GM19099 (cell line): ENCODE data around the gene KCNH1.

Source experiments
- POLR2A ChIP-seq: IDR thresholded peaks from 3 replicates; pipeline ENCODE4 v1.6.1; 2011; ENCODE audit warnings: low read depth; ENCODE audit not compliant: insufficient read length; ENCODE audit errors: extremely low read depth

Gene KCNH1, protein sequence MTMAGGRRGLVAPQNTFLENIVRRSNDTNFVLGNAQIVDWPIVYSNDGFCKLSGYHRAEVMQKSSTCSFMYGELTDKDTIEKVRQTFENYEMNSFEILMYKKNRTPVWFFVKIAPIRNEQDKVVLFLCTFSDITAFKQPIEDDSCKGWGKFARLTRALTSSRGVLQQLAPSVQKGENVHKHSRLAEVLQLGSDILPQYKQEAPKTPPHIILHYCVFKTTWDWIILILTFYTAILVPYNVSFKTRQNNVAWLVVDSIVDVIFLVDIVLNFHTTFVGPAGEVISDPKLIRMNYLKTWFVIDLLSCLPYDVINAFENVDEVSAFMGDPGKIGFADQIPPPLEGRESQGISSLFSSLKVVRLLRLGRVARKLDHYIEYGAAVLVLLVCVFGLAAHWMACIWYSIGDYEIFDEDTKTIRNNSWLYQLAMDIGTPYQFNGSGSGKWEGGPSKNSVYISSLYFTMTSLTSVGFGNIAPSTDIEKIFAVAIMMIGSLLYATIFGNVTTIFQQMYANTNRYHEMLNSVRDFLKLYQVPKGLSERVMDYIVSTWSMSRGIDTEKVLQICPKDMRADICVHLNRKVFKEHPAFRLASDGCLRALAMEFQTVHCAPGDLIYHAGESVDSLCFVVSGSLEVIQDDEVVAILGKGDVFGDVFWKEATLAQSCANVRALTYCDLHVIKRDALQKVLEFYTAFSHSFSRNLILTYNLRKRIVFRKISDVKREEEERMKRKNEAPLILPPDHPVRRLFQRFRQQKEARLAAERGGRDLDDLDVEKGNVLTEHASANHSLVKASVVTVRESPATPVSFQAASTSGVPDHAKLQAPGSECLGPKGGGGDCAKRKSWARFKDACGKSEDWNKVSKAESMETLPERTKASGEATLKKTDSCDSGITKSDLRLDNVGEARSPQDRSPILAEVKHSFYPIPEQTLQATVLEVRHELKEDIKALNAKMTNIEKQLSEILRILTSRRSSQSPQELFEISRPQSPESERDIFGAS

DNA sequence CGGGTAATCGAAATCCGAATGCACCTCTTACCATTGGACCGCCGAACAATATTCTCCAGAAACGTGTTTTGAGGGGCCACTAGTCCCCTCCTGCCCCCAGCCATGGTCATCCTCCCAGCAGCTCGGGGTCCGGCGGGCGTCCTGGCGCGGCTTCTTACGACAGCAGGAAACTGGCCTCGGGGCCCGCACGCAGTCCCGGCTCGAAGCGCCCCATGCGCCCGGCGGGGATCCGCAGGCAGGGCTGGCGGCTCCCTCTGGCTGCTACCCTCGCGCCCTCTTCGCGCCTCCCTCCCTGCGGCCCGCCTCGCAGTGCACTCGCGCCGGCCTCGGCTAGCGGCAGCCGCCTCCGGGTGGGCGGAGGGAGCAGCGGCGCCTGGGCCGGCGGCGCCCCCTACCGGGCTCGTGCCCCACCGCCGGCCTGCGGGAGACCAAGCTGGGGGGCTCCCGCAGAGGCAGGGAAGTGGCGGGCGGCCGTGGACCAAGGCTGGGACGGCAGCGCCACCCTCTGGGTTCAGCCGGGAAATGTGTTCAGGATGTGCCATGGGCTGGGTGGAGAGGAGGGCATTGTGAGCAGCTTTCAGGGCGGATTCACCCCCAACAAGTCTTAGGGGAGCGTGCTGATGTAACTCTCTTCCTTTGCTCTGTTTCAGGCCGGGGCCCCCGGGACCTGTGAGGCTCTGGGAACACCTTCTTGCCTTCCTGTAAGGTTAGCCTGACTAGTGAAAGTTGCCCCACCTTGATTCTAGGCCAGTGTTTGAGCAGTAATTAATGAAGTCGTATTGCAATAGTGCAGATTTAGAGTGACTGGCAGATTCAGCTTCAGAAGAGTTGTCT, at the start of gene KCNH1:
Gene KCNH1 (minus strand): TSS at position 313 of the 834 bp plus-strand sequence. CDS start 203 bp downstream, at position 110.
- no peak for TF ChIP-seq POLR2A

DNA sequence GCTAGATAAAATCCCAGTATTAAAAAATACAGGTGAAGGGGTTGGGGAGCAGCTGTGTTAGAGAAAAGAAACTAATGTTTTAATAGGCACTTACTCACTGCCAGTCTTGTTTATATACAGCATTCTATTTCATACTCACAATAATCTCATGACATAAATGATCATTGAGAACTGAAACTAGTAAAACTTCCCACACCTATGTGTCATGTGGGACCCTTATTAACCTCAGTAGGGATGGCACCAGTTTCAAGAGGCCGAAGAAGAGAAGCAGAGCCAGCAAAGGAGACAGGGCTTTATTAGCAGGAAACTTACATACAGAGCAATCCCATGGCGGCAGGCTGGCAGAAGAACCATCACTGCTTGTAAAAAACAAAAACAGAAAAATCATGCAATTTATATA, 48.8 kb upstream of the KCNH1 start:
- TF ChIP-seq POLR2A, result no peak

DNA sequence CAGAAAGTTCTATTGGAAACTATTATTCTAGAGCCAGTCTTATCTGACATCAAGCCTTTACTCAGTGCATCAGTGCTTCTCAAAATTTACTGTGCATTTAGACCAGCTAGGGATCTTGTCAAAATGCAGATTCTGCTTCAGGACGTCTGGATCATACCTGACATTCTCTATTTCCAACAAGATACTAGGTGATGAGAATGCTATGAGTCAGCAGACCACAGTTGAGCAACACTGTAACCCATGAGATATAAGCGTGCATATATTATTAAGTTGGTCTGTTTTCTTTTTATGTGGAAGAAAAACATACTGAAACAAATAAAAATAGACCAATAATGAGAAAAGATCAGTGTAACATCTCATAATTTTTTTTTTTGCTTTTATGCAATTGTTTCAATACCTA, 40.4 kb upstream of the KCNH1 start:
- no peak for TF ChIP-seq POLR2A

DNA sequence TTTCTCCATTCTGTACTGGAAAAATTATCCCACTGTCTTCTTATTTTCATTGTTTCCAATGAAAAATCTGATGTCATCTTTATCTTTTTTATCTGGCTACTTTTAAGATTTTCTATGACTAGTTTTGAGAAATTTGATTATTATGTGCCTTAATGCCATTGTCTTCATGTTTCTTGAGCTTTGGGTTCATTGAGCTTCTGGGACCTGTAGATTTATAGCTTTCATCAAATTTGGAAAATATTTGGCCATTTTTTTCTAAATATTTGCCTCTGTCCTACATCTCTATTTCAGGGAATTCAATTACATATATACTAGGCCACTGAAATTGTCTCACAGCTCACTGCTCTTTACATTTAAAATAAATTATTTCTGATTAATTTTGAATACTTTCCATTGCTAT, 38.7 kb upstream of the KCNH1 start:
- no peak for TF ChIP-seq POLR2A

DNA sequence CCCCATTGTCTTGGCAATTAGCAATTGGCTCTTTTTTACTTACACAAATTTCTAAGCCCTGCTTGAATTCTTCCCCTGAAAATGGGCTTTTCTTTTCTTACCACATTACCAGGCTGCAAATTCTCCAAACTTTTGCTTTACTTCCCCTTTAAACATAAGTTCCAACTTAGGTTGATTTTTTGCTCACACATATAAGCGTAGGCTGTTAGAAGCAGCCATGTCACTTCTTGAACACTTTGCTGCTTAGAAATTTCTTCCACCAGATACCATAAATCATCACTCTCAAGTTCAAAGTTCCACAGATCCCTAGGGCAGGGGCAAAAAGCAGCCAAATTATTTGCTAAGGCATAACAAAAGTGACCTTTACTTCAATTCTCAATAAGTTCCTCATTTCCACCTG, 35.4 kb upstream of the KCNH1 start:
- no peak for TF ChIP-seq POLR2A

DNA sequence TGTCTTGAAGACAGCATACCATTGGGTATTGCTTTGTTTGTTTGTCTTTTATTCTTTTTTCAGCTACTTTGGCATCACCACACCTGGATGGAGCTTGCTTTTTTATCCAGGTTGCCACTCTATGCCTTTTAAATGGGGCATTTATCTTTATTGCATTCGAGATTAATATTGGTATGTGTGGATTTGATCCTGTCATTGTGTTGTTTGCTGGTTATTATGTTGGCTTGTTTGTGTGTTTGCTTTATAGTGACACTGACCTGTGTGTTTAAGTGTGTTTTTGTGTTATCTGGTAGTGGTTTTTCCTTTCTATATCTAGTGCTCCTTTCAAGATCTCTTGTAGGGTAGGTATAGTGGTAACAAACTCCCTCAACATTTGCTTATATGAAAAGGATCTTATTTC, 24.9 kb upstream of the KCNH1 start:
- no peak for TF ChIP-seq POLR2A

DNA sequence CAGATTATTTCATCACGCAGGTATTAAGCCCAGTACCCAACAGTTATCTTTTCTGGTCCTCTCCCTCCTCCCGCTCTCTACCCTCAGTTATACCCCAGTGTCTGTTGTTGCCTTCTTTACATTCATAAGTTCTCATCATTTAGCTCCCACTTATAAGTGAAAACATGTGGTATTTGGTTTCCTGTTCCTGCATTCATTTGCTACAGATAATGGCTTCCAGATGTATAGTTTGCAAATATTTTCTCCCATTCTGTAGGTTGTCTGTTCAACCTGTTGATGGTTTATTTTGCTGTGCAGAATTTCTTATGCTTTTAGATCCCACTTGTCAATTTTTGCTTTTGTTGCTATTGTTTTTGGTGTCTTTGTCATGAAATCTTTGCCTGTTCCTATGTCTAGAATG, 21.1 kb upstream of the KCNH1 start:
- TF ChIP-seq POLR2A, result no peak

DNA sequence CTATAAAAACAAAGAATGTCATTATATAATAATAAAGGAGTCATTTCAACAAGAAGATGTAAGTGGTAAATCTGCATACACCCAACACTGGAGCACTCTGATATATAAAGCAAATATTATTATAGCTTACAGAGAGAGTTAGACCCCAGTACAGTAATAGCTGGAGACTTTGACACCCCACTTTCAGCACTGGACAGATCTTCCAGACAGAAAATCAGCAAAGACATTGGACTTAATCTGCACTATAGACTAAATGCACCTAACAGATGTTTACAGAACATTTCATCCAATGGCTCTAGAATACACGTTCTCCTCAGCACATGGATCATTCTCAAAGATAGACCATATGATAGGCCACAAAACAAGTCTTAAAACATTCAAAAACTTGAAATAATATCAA, 20.0 kb upstream of the KCNH1 start:
- TF ChIP-seq POLR2A, result no peak

DNA sequence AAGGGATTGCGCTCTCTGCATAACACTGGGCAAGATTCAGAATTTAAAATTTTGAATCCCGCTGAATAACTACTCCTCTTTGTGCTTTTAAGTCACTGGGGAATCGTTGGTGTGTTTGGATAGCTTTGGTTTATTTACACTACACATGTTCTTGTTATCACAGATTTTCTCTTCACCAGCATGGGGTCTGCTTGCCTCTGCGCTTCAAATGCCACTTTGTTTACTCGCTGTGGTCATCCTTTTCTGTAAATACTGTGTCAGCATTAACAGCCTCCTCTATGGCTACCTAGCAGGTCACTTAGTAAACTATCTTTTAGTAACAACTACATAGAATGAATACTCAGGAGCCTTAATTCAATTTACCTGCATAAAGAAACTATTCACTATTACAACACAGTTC, 14.4 kb upstream of the KCNH1 start:
- TF ChIP-seq POLR2A, result no peak

DNA sequence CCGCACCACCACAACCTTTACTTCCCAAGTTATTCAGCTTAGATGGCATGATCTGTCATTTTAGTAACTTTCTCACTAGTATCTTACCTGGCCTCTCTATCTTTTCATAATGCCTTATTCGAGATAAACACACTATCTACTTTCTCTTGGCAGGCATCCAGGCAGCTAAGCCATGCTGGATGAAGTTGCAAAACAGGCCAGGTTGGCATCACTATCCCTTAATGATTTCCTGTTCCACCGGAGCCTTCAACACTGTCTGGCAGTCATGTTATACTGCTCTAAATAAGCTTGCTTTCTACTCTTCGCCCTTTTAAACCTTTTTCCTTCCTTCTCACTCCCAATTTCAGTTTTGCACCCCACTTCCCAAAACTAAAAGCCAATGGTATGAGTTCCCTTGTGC, 12.0 kb upstream of the KCNH1 start:
- no peak for TF ChIP-seq POLR2A

DNA sequence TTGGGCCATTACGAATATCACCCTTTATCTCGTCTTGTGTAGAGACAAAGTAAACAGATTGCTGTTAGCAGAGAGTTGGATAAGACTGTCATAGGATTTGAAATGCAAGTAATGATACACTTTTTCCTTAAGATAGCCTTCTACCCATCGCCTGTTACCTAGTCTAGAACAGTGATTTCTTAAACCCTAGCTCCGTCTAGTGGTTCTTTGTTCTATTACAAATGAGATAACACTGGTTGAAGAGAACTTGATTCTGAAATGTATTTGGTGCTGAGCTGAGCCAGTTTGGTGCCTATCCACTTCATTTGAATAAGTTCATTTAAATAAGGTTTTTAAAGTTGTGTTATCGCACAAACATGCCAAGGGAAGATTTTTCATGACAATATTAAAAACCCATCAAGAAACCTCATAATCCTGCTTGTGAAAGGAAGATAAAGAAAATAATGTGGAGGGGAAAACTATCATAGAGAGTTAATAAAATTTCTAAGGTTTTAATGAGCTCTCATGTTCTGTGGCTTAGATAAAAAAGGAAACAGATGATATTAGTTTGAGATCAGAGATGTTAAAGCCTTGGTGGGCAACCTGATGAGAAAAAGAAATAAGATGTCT, 1.5 kb upstream of the KCNH1 start:
- TF ChIP-seq POLR2A, result no peak

DNA sequence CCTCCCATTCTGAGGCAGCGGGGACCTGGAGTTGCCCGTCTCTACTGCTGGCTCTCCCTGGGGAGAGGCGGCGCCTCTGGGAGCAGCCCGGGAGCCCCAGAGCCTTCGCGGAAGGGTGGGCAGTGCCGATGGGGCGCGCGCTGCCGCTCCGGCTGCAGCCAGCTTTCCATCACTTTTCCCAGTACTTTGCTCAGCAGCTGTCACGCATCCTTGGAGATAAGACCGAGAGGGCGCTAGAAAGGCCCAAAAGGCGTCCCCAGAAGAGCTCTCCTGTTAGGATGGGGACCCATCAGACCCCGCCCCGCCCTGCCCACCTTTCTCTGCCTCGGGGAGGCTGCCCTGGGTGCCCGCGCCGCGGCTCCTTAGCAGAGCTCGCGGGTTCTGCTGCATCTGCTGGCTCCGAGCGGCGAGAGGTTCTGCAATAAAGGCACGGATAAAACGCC, 534 bp downstream of the KCNH1 start:
- TF ChIP-seq POLR2A, result no peak

DNA sequence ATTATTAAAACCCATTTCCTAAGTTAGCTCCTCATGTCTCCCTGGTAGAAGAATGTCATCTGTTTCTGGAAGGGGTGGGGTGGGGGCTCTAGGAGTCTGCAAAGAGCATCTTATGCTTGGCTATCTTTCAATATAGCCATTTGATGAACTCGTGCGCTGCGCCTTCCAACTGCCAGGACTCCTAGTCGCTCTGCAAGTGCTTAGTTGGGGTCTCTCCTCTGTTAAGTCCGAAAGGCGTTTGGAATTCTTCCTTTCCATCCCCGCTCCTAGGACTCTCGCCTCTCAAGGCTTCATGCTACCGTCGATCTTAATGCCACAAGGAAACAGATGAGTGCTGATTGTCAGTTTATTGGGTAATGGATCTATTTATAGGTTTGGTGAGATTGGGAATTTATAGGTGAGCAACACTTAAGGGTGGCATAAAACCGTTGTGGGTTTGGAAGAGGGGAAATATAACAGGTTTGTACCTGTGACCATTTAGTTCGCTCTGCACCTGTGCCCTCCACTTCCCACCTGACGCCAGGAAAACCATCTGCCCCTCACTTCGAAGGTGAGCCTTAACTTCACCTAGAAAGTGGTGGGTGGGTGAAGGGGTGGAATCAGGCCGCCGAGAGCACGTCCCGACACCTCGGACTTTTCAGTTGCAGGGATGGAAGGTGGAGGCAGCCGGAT, 1.1 kb downstream of the KCNH1 start:
- TF ChIP-seq POLR2A, result no peak

DNA sequence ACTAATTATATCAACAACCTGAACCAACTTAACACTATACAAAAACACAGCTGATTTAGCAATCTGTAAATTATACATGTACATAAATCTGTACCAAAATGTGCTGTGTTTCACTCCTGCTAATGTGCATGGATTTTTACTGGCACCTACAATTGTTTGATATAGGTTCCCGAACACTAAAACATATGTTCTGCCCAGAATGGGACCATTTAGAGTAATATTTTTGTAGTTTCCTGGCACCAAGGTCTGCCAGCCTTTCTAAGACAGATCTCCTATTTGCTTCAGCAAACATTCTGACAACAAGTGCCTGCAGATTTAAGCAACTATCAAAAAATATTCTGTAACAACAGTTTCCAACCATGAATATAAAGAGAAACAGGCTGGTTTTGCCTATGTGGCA, 4.2 kb downstream of the KCNH1 start:
- TF ChIP-seq POLR2A, result no peak
